C4-2B (cell line): ENCODE data around the gene TAS1R1.
A peak's percentile ranks its signal among the peaks of the same experiment; 100 is the strongest.

Experiments used
- H3K27ac ChIP-seq: fragments of 450-650 bp; 2 replicates; pipeline ENCODE4 v1.5.1; 2017
- ZFX ChIP-seq: fragments of 450-650 bp; IDR thresholded peaks from 2 replicates; pipeline ENCODE4 v1.6.1; 2017
- TF ChIP-seq, protein P1 (sequence below): fragments of 450-650 bp; conservative IDR thresholded peaks from 2 replicates; pipeline ENCODE4 v1.5.1; 2017; ENCODE audit warnings: mild to moderate bottlenecking

TAS1R1 gene

DNA sequence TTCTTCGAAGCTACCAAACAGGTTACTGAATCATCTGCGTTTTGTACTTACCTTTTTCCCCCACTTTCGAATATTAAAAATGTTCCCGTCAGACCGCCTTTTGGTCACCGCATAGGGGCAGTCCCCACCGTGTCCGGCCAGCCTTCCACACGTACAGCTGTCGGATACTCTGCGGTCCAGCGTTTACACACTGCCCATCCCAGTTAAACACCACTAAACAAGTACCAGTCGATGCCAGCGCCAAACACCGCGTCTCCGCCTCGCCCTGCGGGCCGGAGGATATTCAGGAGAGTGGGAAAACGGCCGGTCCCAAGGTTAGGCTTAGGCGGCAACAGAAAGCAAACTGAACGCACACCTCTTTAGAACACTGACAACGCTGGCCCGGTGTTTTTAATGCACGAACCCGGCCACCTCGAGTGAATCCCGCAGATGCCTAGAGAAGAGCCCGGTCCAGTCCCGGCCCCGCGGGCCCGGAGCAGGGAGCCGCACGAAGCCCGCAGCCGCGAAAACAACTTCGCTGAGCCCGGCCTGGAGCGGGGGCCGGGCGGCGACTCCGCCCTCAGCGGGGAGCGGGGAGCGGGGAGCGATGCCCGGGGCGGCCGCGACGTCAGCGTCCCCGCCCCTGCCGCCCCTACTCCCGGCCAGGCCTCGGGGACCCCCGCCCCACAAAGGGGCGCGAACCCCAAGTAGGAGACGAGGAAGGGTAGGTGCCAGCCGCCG lies 57.7 kb downstream of the TAS1R1 start:
- peak overlapping the region; percentile 87 for H3K27ac ChIP-seq
- TF ChIP-seq ZFX = peak; percentile 65; the same call in 1 of the 2 replicates
- TF ChIP-seq, protein P1, sequence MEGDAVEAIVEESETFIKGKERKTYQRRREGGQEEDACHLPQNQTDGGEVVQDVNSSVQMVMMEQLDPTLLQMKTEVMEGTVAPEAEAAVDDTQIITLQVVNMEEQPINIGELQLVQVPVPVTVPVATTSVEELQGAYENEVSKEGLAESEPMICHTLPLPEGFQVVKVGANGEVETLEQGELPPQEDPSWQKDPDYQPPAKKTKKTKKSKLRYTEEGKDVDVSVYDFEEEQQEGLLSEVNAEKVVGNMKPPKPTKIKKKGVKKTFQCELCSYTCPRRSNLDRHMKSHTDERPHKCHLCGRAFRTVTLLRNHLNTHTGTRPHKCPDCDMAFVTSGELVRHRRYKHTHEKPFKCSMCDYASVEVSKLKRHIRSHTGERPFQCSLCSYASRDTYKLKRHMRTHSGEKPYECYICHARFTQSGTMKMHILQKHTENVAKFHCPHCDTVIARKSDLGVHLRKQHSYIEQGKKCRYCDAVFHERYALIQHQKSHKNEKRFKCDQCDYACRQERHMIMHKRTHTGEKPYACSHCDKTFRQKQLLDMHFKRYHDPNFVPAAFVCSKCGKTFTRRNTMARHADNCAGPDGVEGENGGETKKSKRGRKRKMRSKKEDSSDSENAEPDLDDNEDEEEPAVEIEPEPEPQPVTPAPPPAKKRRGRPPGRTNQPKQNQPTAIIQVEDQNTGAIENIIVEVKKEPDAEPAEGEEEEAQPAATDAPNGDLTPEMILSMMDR = no peak

DNA sequence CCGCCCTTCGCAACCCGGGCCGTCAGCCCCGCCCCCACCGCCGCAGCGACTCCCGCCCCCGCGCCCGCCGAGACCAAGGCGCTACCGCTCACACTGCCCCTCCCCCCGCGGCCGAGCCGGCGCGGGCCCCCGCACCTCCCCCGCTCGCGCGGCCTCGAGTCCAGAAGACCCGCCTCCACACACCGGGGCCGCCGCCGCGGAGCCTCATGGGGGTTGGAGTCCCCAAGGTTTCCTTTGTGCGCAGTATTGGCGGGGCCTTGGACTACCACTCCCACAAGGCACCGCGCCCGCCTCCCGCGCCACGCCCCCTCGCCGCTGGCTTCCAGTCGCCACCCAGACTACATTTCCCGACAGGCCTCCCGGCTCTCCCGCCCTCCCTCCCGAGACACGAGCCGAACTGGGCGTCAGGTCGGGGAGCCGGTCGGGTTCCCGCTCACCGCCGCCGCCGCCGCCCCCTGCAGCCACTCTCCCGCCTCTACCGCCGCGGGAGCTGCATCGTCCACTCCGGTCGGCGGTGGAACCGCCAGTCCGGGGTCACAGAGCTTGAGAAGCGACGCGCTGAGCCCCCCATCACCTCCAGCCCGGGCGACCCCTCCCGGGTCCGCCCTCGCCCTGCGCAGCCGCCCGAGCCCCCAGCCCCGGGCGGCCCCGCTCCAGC lies 58.4 kb downstream of the TAS1R1 start, which contains the start of gene PHF13:
TSS of gene PHF13 (plus strand) at position 371 of the 658 bp plus-strand sequence. CDS start 336 bp downstream, outside the sequence.
- no peak for TF ChIP-seq ZFX
- TF ChIP-seq, protein P1 = no peak
- H3K27ac ChIP-seq = peak within 1 kb of the TSS; percentile 87

DNA sequence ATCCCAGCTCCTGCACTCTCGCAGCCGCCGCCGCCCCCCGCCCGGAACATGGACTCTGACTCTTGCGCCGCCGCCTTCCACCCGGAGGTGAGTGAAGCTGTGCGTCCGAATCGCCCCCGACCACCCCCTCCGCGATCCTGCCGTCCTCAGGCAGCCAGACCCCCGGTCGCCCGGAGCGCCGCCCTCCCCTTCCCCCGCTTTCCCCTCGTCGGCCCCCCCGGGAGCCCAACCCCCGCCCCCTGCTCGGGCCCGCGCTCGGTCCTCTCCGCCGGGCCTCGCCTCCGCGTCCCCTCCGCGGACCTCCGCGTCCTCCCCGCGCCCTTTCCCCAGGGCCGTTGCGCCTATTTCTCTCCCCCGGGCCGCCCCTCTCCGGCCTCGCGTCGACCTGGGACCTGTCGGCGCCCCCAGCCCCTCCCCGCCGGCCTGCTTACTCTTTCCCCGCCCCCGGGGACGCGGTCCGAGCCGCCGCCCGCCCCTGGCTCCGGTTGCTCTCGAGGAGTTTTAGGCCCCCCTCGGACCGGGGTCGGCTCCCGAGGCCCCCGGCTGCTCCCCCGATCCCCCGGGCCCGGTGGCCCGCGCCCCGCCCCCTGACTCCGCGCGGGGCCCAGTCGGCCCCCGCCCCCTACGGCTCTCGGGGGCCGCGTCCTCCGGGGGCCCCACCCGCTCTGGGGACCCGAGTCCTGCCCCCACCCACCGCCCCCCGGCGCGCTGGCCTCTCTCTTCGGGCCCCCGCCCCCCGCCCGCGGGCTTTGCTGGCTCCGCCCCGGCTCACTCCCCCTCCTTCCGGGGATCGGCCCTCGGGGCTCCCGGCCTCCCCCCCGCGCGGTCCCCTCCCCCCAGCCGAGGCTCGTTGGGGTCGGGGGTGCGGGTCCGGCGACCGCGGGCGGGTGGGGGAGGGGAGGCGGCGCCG lies 59.2 kb downstream of the TAS1R1 start:
- H3K27ac ChIP-seq = peak overlapping the region; percentile 87
- TF ChIP-seq, protein P1 = no peak
- TF ChIP-seq ZFX = peak; percentile 48; the same call in 1 of the 2 replicates

DNA sequence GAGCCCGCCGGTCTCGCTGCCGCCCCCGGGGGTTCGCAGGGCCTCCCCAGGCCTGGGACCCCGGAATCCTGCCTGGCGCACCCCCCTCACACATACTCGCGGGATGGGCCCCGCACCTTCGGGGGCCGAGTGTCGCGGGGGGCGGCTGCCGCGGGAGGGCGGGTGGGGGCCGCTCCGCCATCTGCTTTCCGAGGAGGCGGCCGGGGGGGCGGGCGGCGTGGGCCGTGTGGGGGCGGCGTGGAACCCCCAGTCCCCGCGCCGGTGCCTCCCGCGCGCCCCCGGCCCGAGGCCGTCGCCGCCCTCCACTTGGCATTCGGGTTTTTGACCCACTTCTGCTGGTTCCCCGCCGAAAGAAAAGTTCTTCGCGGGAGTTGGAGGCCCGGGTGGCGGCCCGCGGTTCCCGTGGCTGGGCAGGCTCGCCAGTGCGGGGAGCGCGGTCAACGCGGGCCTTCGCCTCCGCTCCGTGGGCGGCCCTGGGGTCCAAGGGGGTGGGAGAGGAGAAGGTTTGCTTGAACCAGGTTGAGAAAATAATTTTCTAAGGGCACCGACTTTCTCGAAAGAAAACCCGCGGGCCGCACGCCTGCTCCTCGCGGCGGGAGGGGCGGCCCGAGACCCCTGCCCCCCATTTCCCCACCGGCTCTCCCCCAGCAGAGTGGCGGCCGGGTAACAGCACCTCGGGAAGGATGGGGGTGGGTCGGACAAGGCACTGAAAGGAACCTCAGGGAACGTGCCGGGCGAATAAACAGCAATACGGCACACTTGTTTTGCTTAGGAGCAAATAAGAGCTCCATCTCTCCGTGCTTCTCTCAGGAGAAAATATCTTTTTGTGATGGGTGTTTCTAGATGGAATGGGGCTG lies 60.0 kb downstream of the TAS1R1 start:
- peak overlapping the region; percentile 87 for H3K27ac ChIP-seq
- TF ChIP-seq, protein P1 = no peak
- TF ChIP-seq ZFX = peak; percentile 49; the same call in 1 of the 2 replicates

DNA sequence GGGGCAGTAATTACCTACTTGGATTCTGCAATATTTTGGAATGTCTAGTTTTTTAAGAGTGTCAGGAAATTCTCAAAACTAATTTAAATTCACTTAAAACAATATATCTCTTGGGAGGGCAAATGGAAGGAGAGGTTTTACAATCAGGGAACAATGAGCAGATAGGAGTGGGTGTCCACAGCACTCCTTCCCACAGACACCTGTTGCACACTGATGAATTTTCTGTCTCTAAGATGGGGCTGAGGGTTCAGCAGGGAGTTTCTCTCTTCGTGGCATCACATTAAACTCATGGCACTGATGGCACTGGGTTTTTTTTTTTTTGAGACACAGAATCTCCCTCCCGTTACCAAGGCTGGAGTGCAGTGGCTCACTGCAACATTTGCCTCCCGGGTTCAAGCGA lies 63.9 kb downstream of the TAS1R1 start:
- TF ChIP-seq ZFX = no peak
- TF ChIP-seq, protein P1 = no peak
- H3K27ac ChIP-seq = no peak overlapping the region
